HG03066 (cell line): ENCODE measurements around the gene DNAJB8.

ENCODE experiments used
- ATAC-seq: cut with Tn5 transposase; IDR thresholded peaks from one replicate; pipeline ENCODE4 v1.9.1; 2021; ENCODE audit warnings: low read depth; ENCODE audit not compliant: unreplicated experiment

DNAJB8 gene

GRCh38 chr3:128469556-128469955 lies 2.9 kb upstream of the DNAJB8 start:
- no peak for ATAC-seq

GRCh38 chr3:128468791-128469527 lies 2.3 kb upstream of the DNAJB8 start:
- ATAC-seq, result no peak

GRCh38 chr3:128468285-128468790 lies 1.6 kb upstream of the DNAJB8 start:
- ATAC-seq, result no peak

GRCh38 chr3:128464702-128465101 lies 2.0 kb downstream of the DNAJB8 start:
- no peak for ATAC-seq

GRCh38 chr3:128464188-128464587 lies 2.5 kb downstream of the DNAJB8 start:
- ATAC-seq, result no peak

GRCh38 chr3:128463771-128464170 lies 2.9 kb downstream of the DNAJB8 start:
- ATAC-seq, result no peak

GRCh38 chr3:128463354-128463753 lies 3.3 kb downstream of the DNAJB8 start:
- no peak for ATAC-seq

- no peak for ATAC-seq
These were observed 3.8 kb downstream of the DNAJB8 start for GRCh38 chr3:128462931-128463330.

GRCh38 chr3:128462341-128462910 lies 4.3 kb downstream of the DNAJB8 start:
- no peak for ATAC-seq

GRCh38 chr3:128461731-128462130 lies 5.0 kb downstream of the DNAJB8 start:
- ATAC-seq, result no peak

GRCh38 chr3:128459461-128459820 lies 7.2 kb downstream of the DNAJB8 start:
- no peak for ATAC-seq

GRCh38 chr3:128458746-128459460 lies 7.8 kb downstream of the DNAJB8 start:
- ATAC-seq, result no peak

- ATAC-seq, result no peak
These were observed 8.8 kb downstream of the DNAJB8 start for GRCh38 chr3:128457937-128458336.

- no peak for ATAC-seq
These were observed 9.6 kb downstream of the DNAJB8 start for GRCh38 chr3:128456776-128457715.

GRCh38 chr3:128455786-128456748 lies 10.6 kb downstream of the DNAJB8 start:
- ATAC-seq, result no peak

- ATAC-seq, result no peak
These were observed 11.6 kb downstream of the DNAJB8 start for GRCh38 chr3:128455116-128455515.

- no peak for ATAC-seq
These were observed 12.4 kb downstream of the DNAJB8 start for GRCh38 chr3:128454310-128454618.

GRCh38 chr3:128453501-128454309 lies 13.0 kb downstream of the DNAJB8 start:
- no peak for ATAC-seq
